HepG2 (cell line): Measurements from ENCODE around the gene SEC14L5. TPM values are rescaled to one million over a fixed set of nuclear protein-coding genes. Genes with fewer than 3 reads are reported as not detected.

ENCODE experiments used
- ATAC-seq: fragments of 200-7000 bp; cut with Tn5 transposase; 3 replicates; pipeline ENCODE4 v1.9.1; 2020; ENCODE audit warnings: mild to moderate bottlenecking, moderate library complexity
- BruUV-seq: library from RNA; stranded (reverse); fragments of 400-500 nt; replicated peaks from 2 replicates; lab custom pipeline; 2021; lab: Mats Ljungman, UMichigan
- CTCF ChIA-PET: fragments of 300-600 bp; formaldehyde crosslinking; extraction: SDS; loops from one replicate; lab custom pipeline; 2021; ENCODE audit warnings: low total read pairs, inconsistent platforms, low intra/inter-chr PET ratio; lab: Yijun Ruan, JAX
- POLR2A ChIA-PET: fragments of 350-600 bp; sonication (Branson Sonifier 250); formaldehyde crosslinking; loops from one replicate; lab custom pipeline; 2020; ENCODE audit warnings: antibody characterized with exemption, inconsistent platforms; lab: Yijun Ruan, JAX
- DNase-seq: peaks from one replicate; pipeline ENCODE4 v3.0.0-alpha.2; 2015; ENCODE audit warnings: low spot score
- FAIRE-seq: peaks from 3 replicates; lab custom pipeline; 2011; peaks lifted over from hg19 to GRCh38; lab: Jason Lieb, UNC
- H2AFZ ChIP-seq: one replicate; pipeline ENCODE4 v1.6.1; 2011; ENCODE audit warnings: low read length, inconsistent platforms
- H3K27ac ChIP-seq: fragments of 300-600 bp; 3 replicates; pipeline ENCODE4 v1.8.0; 2011; ENCODE audit warnings: mixed run types, mild to moderate bottlenecking, mixed read lengths, low read length, inconsistent platforms; ENCODE audit not compliant: insufficient read depth; ENCODE audit errors: extremely low read length
- H3K27me3 ChIP-seq, 2 experiments: fragments of 200-600 bp in 1 of 2; 2 replicates in 1 of 2; 3 replicates in 1 of 2; pipeline versions ENCODE4 v1.6.0 to v1.8.0; 2011; ENCODE audit warnings: low read length in 2 of 2, mild to moderate bottlenecking in 2 of 2, moderate library complexity in 2 of 2, inconsistent platforms in 1 of 2; ENCODE audit not compliant: insufficient read depth in 2 of 2, control insufficient read depth in 1 of 2
- H3K36me3 ChIP-seq, 2 experiments: fragments of 200-600 bp in 1 of 2; replicated peaks in 1 of 2; 2 replicates in 1 of 2; 3 replicates in 1 of 2; pipeline versions ENCODE4 v1.5.1 to v1.8.0; 2011; ENCODE audit warnings: low read length in 2 of 2, inconsistent platforms in 1 of 2; ENCODE audit not compliant: insufficient read depth in 2 of 2, control insufficient read depth in 1 of 2
- H3K4me1 ChIP-seq: 2 replicates; pipeline ENCODE4 v1.5.1; 2012; ENCODE audit warnings: low read length, inconsistent platforms; ENCODE audit not compliant: insufficient read depth
- H3K4me2 ChIP-seq: 2 replicates; pipeline ENCODE4 v1.6.0; 2011; ENCODE audit warnings: low read depth, low read length, inconsistent platforms
- H3K4me3 ChIP-seq, 3 experiments: fragments of 200-600 bp in 1 of 3; sonication (generic), shearing (Covaris generic) in 1 of 3; replicated peaks in 1 of 3; 2 replicates each; pipeline ENCODE4 v1.5.1; 2011 to 2016; ENCODE audit warnings: low read length in 3 of 3, inconsistent platforms in 2 of 3, low read depth in 2 of 3, mild to moderate bottlenecking in 2 of 3, control low read depth in 1 of 3, mixed read lengths in 1 of 3; ENCODE audit not compliant: insufficient read depth in 1 of 3
- H3K79me2 ChIP-seq: one replicate; pipeline ENCODE4 v1.6.1; 2011; ENCODE audit warnings: low read length, inconsistent platforms; ENCODE audit not compliant: insufficient read depth
- H3K9ac ChIP-seq: 2 replicates; pipeline ENCODE4 v1.6.0; 2011; ENCODE audit warnings: mild to moderate bottlenecking, low read depth, low read length, inconsistent platforms; ENCODE audit not compliant: insufficient read depth
- H3K9me3 ChIP-seq: 2 replicates; pipeline ENCODE4 v1.5.1; 2012; ENCODE audit warnings: mild to moderate bottlenecking, low read length
- H4K20me1 ChIP-seq: 2 replicates; pipeline ENCODE4 v1.6.0; 2011; ENCODE audit warnings: inconsistent platforms, mild to moderate bottlenecking, low read length, moderate library complexity; ENCODE audit not compliant: insufficient read depth
- ATF7-NPFF ChIP-seq: sonication (generic); formaldehyde crosslinking; IDR thresholded peaks from 2 replicates; pipeline ENCODE4 v1.8.1; 2023; ENCODE audit warnings: mild to moderate bottlenecking, low read depth, missing genetic modification reagents, moderate library complexity
- ELF4 ChIP-seq: sonication (generic); formaldehyde crosslinking; IDR thresholded peaks from 2 replicates; pipeline ENCODE4 v1.5.0; 2020; ENCODE audit warnings: missing genetic modification reagents, mild to moderate bottlenecking, moderate library complexity, borderline replicate concordance
- MAFF ChIP-seq: IDR thresholded peaks from 2 replicates; pipeline ENCODE4 v1.6.1; 2011; ENCODE audit warnings: low read depth, low read length, improper control_type of control experiment
- ZNF550 ChIP-seq: sonication (generic); formaldehyde crosslinking; IDR thresholded peaks from 2 replicates; pipeline ENCODE4 v1.4.0; 2020; ENCODE audit warnings: mild to moderate bottlenecking, missing genetic modification reagents, borderline replicate concordance
- WGBS: methylation state at CpG from one replicate; pipeline ENCODE4 v1.1.6; 2017; ENCODE audit warnings: low lambda C conversion rate; 5-methylcytosine and 5-hydroxymethylcytosine counted together
- in situ Hi-C: cut with HindIII; loops from 2 replicates; pipeline ENCODE4 v1.10.0; 2017; ENCODE audit warnings: low pct_unique_long_range_greater_than_20kb; ENCODE audit not compliant: extremely low pct_ligation_motif_present
- intact Hi-C: fragments of 100-400 bp; cut with micrococcal nuclease; formaldehyde crosslinking; loops from one replicate; pipeline ENCODE4 v1.10.0; 2022; ENCODE audit not compliant: unreplicated experiment
- polyA plus RNA-seq, 8 experiments: library from polyadenylated mRNA; depleted of rRNA in 3 of 8; stranded (reverse) in 7 of 8; unstranded in 1 of 8; fragments of >200 nt; fragmentation: Illumina TruSeq in 4 of 8; extraction: Trizol in 4 of 8; gene quantifications; 2 replicates each; pipeline versions ENCODE4 v1.2.1 to v1.2.3, GENCODE V29; 2011 to 2016; ENCODE audit warnings: low read depth in 4 of 8, missing spikeins in 1 of 8, mixed read lengths in 1 of 8; ENCODE audit not compliant: insufficient read depth in 1 of 8
- total RNA-seq, 5 experiments: library from RNA; depleted of rRNA; stranded (reverse); fragments of >200 nt; fragmentation: Illumina TruSeq; extraction: Trizol; gene quantifications; 2 replicates each; pipeline ENCODE4 v1.2.3, GENCODE V29; 2016; ENCODE audit warnings: low read depth in 1 of 5
- TF ChIP-seq, protein P1 (sequence below): sonication (generic); formaldehyde crosslinking; IDR thresholded peaks from 2 replicates; pipeline ENCODE4 v1.4.0; 2020; ENCODE audit warnings: missing genetic modification reagents, mild to moderate bottlenecking, borderline replicate concordance
- TF ChIP-seq, protein P2 (sequence below): sonication (generic); formaldehyde crosslinking; IDR thresholded peaks from 2 replicates; pipeline ENCODE4 v1.4.0; 2020; ENCODE audit warnings: missing genetic modification reagents, borderline replicate concordance

SEC14L5 gene
- total and polyA plus RNA-seq, 2 of the 13 experiments (the other 11 are each of a cell fraction or from before 2014, with no cell fraction given), result 0.40 to 0.42 TPM

DNA sequence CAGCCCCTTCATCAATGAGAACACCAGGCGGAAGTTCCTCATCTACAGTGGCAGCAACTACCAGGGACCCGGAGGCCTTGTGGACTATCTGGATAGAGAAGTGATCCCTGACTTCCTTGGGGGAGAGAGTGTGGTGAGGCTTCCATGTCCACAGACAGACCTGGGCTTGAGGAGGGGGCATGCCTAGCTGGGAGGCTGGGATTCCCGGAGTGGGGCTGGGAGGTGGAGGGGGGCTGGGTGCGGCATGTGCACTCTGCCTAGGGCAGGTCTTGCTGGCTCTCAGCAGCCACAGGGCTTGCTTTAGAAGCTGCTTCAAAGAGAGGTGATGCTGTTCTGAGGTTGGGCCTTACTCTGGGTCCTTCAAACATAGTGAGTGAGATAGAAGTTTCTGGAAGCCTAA, 47.8 kb downstream of the SEC14L5 start:
- ChIA-PET CTCF (no interaction called here), POLR2A (interaction anchor here (1.3 kb wide), 1 partner anchor 25 kb away, joined by 3 read pairs; no protein-coding TSS in a partner anchor)
- Histone ChIP-seq H3K27ac (no peak overlapping the region), H3K9me3 (no peaks in the 10 kb centered on the region), H2AFZ (no peak overlapping the region), H3K79me2 (no peaks in the 10 kb centered on the region), H3K27me3 (peaks cover 11 to 54% of the 10 kb centered on the region in 2 experiments; a peak in 4 of 5 replicates), H3K36me3 (no peaks in the 10 kb centered on the region), H3K9ac (no peak overlapping the region), H3K4me2 (no peak overlapping the region), H4K20me1 (no peaks in the 10 kb centered on the region), H3K4me3 (no peak overlapping the region), H3K4me1 (peaks cover 51% of the 10 kb centered on the region)
- WGBS, result 20% methylated on average over 4 of the region's 4 CpGs
- intact Hi-C loops, result no loop called here
- no peak for ATAC-seq
- TF ChIP-seq, protein P1, sequence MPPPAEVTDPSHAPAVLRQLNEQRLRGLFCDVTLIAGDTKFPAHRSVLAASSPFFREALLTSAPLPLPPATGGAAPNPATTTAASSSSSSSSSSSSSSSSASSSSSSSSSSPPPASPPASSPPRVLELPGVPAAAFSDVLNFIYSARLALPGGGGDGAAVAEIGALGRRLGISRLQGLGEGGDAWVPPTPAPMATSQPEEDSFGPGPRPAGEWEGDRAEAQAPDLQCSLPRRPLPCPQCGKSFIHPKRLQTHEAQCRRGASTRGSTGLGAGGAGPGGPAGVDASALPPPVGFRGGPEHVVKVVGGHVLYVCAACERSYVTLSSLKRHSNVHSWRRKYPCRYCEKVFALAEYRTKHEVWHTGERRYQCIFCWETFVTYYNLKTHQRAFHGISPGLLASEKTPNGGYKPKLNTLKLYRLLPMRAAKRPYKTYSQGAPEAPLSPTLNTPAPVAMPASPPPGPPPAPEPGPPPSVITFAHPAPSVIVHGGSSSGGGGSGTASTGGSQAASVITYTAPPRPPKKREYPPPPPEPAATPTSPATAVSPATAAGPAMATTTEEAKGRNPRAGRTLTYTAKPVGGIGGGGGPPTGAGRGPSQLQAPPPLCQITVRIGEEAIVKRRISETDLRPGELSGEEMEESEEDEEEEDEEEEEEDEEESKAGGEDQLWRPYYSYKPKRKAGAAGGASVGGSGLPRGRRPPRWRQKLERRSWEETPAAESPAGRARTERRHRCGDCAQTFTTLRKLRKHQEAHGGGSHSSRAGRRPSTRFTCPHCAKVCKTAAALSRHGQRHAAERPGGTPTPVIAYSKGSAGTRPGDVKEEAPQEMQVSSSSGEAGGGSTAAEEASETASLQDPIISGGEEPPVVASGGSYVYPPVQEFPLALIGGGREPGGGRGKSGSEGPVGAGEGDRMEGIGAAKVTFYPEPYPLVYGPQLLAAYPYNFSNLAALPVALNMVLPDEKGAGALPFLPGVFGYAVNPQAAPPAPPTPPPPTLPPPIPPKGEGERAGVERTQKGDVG (CRISPR knock-in tag), result 0 out of 2 replicates have a peak, but pooled peaks have one; percentile 17
- TF ChIP-seq ELF4 (no peak), ATF7-NPFF (no peak), MAFF (no peak), ZNF550 (no peak)
- TF ChIP-seq, protein P2, sequence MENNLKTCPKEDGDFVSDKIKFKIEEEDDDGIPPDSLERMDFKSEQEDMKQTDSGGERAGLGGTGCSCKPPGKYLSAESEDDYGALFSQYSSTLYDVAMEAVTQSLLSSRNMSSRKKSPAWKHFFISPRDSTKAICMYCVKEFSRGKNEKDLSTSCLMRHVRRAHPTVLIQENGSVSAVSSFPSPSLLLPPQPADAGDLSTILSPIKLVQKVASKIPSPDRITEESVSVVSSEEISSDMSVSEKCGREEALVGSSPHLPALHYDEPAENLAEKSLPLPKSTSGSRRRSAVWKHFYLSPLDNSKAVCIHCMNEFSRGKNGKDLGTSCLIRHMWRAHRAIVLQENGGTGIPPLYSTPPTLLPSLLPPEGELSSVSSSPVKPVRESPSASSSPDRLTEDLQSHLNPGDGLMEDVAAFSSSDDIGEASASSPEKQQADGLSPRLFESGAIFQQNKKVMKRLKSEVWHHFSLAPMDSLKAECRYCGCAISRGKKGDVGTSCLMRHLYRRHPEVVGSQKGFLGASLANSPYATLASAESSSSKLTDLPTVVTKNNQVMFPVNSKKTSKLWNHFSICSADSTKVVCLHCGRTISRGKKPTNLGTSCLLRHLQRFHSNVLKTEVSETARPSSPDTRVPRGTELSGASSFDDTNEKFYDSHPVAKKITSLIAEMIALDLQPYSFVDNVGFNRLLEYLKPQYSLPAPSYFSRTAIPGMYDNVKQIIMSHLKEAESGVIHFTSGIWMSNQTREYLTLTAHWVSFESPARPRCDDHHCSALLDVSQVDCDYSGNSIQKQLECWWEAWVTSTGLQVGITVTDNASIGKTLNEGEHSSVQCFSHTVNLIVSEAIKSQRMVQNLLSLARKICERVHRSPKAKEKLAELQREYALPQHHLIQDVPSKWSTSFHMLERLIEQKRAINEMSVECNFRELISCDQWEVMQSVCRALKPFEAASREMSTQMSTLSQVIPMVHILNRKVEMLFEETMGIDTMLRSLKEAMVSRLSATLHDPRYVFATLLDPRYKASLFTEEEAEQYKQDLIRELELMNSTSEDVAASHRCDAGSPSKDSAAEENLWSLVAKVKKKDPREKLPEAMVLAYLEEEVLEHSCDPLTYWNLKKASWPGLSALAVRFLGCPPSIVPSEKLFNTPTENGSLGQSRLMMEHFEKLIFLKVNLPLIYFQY (CRISPR knock-in tag), result no peak
- BruUV-seq, result no TSS peak
- FAIRE-seq, result no peak
- DNase-seq, result no peak
- in situ Hi-C loops, result no loop called here
